HG02759 (cell line): ENCODE data around the gene CLCN7.
"Not testable (repeated sequence)": the region's sequence is repeated elsewhere in the genome, so short reads cannot be mapped to it uniquely, and the experiment has no call there.

ENCODE experiments used
- ATAC-seq: cut with Tn5 transposase; IDR thresholded peaks from one replicate; pipeline ENCODE4 v1.9.1; 2021; ENCODE audit warnings: mild to moderate bottlenecking, moderate library complexity; ENCODE audit not compliant: unreplicated experiment

Gene CLCN7

GRCh38 chr16:1445518-1446203, 29.2 kb downstream of the CLCN7 start:
- no peak for ATAC-seq

- ATAC-seq: no peak
Measured at GRCh38 chr16:1444730-1445517, 29.9 kb downstream of the CLCN7 start.

- no peak for ATAC-seq
Measured at GRCh38 chr16:1443980-1444729, 30.7 kb downstream of the CLCN7 start, which contains the start of gene CCDC154. TSS of gene CCDC154 (minus strand) at chr16:1444556. CDS start at chr16:1444322, 234 bp downstream.

- no peak for ATAC-seq
Measured at GRCh38 chr16:1443403-1443973, 31.3 kb downstream of the CLCN7 start.

- ATAC-seq: no peak
Measured at GRCh38 chr16:1442697-1443096, 32.1 kb downstream of the CLCN7 start.

GRCh38 chr16:1441391-1441829, 33.4 kb downstream of the CLCN7 start:
- ATAC-seq: no peak

- not testable (repeated sequence) for ATAC-seq
Measured at GRCh38 chr16:1439699-1440074, 35.1 kb downstream of the CLCN7 start.

- no peak for ATAC-seq
Measured at GRCh38 chr16:1439058-1439698, 35.6 kb downstream of the CLCN7 start.

GRCh38 chr16:1438229-1439057, 36.4 kb downstream of the CLCN7 start:
- no peak for ATAC-seq

- no peak for ATAC-seq
Measured at GRCh38 chr16:1437606-1438005, 37.2 kb downstream of the CLCN7 start.

- ATAC-seq: no peak
Measured at GRCh38 chr16:1436731-1437355, 38.0 kb downstream of the CLCN7 start.

- no peak for ATAC-seq
Measured at GRCh38 chr16:1435921-1436697, 38.7 kb downstream of the CLCN7 start.

GRCh38 chr16:1434644-1435592, 39.9 kb downstream of the CLCN7 start:
- no peak for ATAC-seq

- no peak for ATAC-seq
Measured at GRCh38 chr16:1433756-1434155, 41.1 kb downstream of the CLCN7 start.

- ATAC-seq: no peak
Measured at GRCh38 chr16:1433263-1433560, 41.6 kb downstream of the CLCN7 start.

- ATAC-seq: no peak
Measured at GRCh38 chr16:1432388-1433262, 42.2 kb downstream of the CLCN7 start.
